HG02571 (cell line): ENCODE data around the gene INO80D.
"Not testable (repeated sequence)": the region's sequence is repeated elsewhere in the genome, so short reads cannot be mapped to it uniquely, and the experiment has no call there.

Experiments used
- ATAC-seq: cut with Tn5 transposase; IDR thresholded peaks from one replicate; pipeline ENCODE4 v1.9.1; 2021; ENCODE audit warnings: mild to moderate bottlenecking, moderate library complexity; ENCODE audit not compliant: unreplicated experiment

Gene INO80D

GRCh38 chr2:206084870-206085741 is 868 bp downstream of the INO80D start:
- peak; percentile 26 for ATAC-seq

GRCh38 chr2:206084439-206084869 is 1.5 kb downstream of the INO80D start:
- ATAC-seq = no peak

GRCh38 chr2:206083602-206084438 is 2.2 kb downstream of the INO80D start:
- no peak for ATAC-seq

GRCh38 chr2:206082298-206082843 is 3.6 kb downstream of the INO80D start:
- no peak for ATAC-seq

- no peak for ATAC-seq
Observed at GRCh38 chr2:206080927-206081326, 5.0 kb downstream of the INO80D start.

- ATAC-seq = no peak
Observed at GRCh38 chr2:206079699-206080465, 6.1 kb downstream of the INO80D start.

- not testable (repeated sequence) for ATAC-seq
Observed at GRCh38 chr2:206077879-206078278, 8.1 kb downstream of the INO80D start.

GRCh38 chr2:206075113-206075512 is 10.9 kb downstream of the INO80D start:
- ATAC-seq = no peak

GRCh38 chr2:206071807-206072206 is 14.2 kb downstream of the INO80D start:
- ATAC-seq = no peak

GRCh38 chr2:206069417-206069816 is 16.6 kb downstream of the INO80D start:
- ATAC-seq = no peak

GRCh38 chr2:206068207-206068606 is 17.8 kb downstream of the INO80D start:
- no peak for ATAC-seq

GRCh38 chr2:206064077-206064476 is 21.9 kb downstream of the INO80D start:
- no peak for ATAC-seq

GRCh38 chr2:206063635-206064034 is 22.3 kb downstream of the INO80D start:
- no peak for ATAC-seq

- ATAC-seq = no peak
Observed at GRCh38 chr2:206062724-206063123, 23.2 kb downstream of the INO80D start.

GRCh38 chr2:206056286-206056685 is 29.7 kb downstream of the INO80D start:
- ATAC-seq = no peak

GRCh38 chr2:206054952-206055351 is 31.0 kb downstream of the INO80D start:
- ATAC-seq = no peak

GRCh38 chr2:206051912-206052311 is 34.1 kb downstream of the INO80D start:
- ATAC-seq = no peak

- no peak for ATAC-seq
Observed at GRCh38 chr2:206049392-206049791, 36.6 kb downstream of the INO80D start.

- no peak for ATAC-seq
Observed at GRCh38 chr2:206045251-206045650, 40.7 kb downstream of the INO80D start.

GRCh38 chr2:206040525-206040924 is 45.4 kb downstream of the INO80D start:
- no peak for ATAC-seq

- not testable (repeated sequence) for ATAC-seq
Observed at GRCh38 chr2:206035393-206035792, 50.6 kb downstream of the INO80D start.
